Measurements from ENCODE around the gene LRRN3.
A peak's percentile ranks its signal among the peaks of the same experiment; 100 is the strongest.

- TF ChIP-seq CTCF (IDR thresholded peaks at IDR 0.05; ENCODE audit: insufficient read depth, low read depth, low read length) (peak; percentile 76), EZH2 (IDR thresholded peaks at IDR 0.05; ENCODE audit: insufficient read depth, low read length) (no peak)
Observed at GRCh38 chr7:111089822-111090426, 1.0 kb upstream of the LRRN3 start.
